ENCODE measurements around the gene DLK1.

Gene DLK1

DNA sequence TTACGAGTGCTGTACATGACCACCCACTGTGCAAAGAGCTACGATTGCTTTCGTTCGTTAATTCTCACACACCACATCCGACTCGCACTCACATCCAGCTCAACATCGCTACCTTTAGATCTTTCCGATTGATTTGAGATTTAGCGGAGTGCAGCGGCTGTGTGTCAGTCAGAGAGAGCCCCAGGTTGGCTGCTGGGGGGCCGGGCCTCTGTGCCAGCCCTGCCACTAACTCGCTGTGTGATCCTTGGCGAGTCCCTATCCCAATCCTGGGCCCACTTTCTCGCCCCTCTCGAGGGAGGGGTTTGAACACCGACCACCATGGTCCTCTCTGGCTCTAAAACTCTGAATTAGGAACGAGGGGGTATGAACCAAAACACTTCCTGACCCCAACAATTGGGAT, 8.6 kb downstream of the DLK1 start:
- Histone ChIP-seq H3K4me2 (ENCODE audit: low read depth, low read length) (no peak overlapping the region), H3K4me1 (ENCODE audit: low read length) (no peaks in the 10 kb centered on the region), H3K36me3 (replicated peaks; ENCODE audit: insufficient read depth, low read length) (no peaks in the 10 kb centered on the region), H3K4me3 (ENCODE audit: low read length) (no peak overlapping the region), H2AFZ (ENCODE audit: low read length) (no peak overlapping the region), H3K9ac (ENCODE audit: low read length) (no peak overlapping the region), H4K20me1 (ENCODE audit: insufficient read depth, low read length) (no peaks in the 10 kb centered on the region), H3K27me3 (replicated peaks; ENCODE audit: insufficient read depth, low read length) (peaks cover 43% of the 10 kb centered on the region), H3F3A (ENCODE audit: insufficient read depth, low read length) (no peaks in the 10 kb centered on the region), H3K9me3 (replicated peaks; ENCODE audit: insufficient read depth, low read length) (no peaks in the 10 kb centered on the region), H3K27ac (ENCODE audit: low read length) (no peak overlapping the region), H3K9me2 (replicated peaks; ENCODE audit: insufficient read depth, low read length) (no peaks in the 10 kb centered on the region), H3K79me2 (ENCODE audit: low read length) (no peaks in the 10 kb centered on the region)
- TF ChIP-seq EZH2phosphoT487 (IDR thresholded peaks at IDR 0.05; ENCODE audit: low read length): no peak
- TF ChIP-seq EZH2 (optimal IDR thresholded peaks at IDR 0.05; ENCODE audit: low read depth, low read length): no peak
- TF ChIP-seq, protein P1, sequence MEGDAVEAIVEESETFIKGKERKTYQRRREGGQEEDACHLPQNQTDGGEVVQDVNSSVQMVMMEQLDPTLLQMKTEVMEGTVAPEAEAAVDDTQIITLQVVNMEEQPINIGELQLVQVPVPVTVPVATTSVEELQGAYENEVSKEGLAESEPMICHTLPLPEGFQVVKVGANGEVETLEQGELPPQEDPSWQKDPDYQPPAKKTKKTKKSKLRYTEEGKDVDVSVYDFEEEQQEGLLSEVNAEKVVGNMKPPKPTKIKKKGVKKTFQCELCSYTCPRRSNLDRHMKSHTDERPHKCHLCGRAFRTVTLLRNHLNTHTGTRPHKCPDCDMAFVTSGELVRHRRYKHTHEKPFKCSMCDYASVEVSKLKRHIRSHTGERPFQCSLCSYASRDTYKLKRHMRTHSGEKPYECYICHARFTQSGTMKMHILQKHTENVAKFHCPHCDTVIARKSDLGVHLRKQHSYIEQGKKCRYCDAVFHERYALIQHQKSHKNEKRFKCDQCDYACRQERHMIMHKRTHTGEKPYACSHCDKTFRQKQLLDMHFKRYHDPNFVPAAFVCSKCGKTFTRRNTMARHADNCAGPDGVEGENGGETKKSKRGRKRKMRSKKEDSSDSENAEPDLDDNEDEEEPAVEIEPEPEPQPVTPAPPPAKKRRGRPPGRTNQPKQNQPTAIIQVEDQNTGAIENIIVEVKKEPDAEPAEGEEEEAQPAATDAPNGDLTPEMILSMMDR (IDR thresholded peaks at IDR 0.05; ENCODE audit: low read length): no peak
- DNase-seq: no peak

DNA sequence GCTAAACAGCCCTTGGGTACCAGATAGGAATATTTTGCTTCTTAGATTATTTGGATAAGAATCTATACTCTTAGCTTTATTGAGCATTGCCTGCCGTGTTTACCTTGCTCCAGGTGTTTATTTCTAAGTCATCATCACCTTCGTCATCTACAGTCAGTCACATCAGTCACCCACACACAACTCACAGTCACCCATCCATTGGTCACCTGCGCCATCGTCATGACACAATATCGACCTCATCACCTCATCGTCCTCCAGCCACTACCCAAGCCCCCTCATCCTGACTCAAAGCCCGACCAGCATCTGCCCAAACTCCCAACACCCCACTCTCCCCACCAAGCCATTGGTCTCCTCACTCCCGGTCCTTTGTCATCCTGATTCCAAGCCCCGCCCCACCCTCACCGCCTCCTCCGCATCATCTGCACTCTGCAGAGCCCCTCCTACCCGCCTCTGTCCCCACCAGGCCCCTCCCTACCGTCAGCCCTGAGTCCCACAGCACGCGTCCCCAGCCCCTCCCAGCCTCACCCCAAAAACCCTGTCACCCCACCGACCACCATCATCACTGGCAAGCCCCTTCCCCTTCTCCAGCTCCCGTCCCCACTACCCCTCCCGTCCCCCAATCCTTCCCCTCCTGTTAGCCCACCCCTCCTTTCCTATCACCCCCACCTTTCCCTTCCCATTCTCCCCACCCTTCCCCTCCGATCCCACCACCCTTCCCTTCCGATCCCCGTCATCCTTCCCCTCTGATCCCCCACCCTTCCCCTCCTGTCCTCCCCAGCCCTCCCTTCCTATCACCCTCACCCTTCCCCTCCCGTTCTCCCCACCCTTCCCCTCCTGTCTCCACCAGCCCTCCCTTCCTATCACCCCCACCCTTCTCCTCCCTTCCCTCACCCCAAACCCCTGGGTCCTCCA, 9.8 kb downstream of the DLK1 start:
- H3F3A ChIP-seq (ENCODE audit: insufficient read depth, low read length): no peaks in the 10 kb centered on the region

GRCh38 chr14:100737526-100737925, 10.8 kb downstream of the DLK1 start:
- H3K4me3 ChIP-seq (ENCODE audit: low read length): no peak overlapping the region
- TF ChIP-seq EZH2phosphoT487 (IDR thresholded peaks at IDR 0.05; ENCODE audit: low read length): no peak
- H3K9me3 ChIP-seq (replicated peaks; ENCODE audit: insufficient read depth, low read length): no peaks in the 10 kb centered on the region
- H3K9me2 ChIP-seq (replicated peaks; ENCODE audit: insufficient read depth, low read length): no peaks in the 10 kb centered on the region
- no peaks in the 10 kb centered on the region for H3F3A ChIP-seq (ENCODE audit: insufficient read depth, low read length)
- peaks cover 41% of the 10 kb centered on the region for H3K27me3 ChIP-seq (replicated peaks; ENCODE audit: insufficient read depth, low read length)
- DNase-seq: no peak
- H3K79me2 ChIP-seq (ENCODE audit: low read length): no peaks in the 10 kb centered on the region
- no peak overlapping the region for H3K9ac ChIP-seq (ENCODE audit: low read length)
- H4K20me1 ChIP-seq (ENCODE audit: insufficient read depth, low read length): no peaks in the 10 kb centered on the region
- no peak overlapping the region for H3K4me2 ChIP-seq (ENCODE audit: low read depth, low read length)
- H3K4me1 ChIP-seq (ENCODE audit: low read length): no peaks in the 10 kb centered on the region
- no peak overlapping the region for H2AFZ ChIP-seq (ENCODE audit: low read length)
- no peak overlapping the region for H3K27ac ChIP-seq (ENCODE audit: low read length)
- H3K36me3 ChIP-seq (replicated peaks; ENCODE audit: insufficient read depth, low read length): no peaks in the 10 kb centered on the region

More for the DNA sequence above, 9.8 kb downstream of the DLK1 start:
- Histone ChIP-seq H3K9ac (ENCODE audit: low read length) (no peak overlapping the region), H4K20me1 (ENCODE audit: insufficient read depth, low read length) (no peaks in the 10 kb centered on the region), H3K27me3 (replicated peaks; ENCODE audit: insufficient read depth, low read length) (peaks cover 46% of the 10 kb centered on the region), H3K4me2 (ENCODE audit: low read depth, low read length) (no peak overlapping the region), H3K4me1 (ENCODE audit: low read length) (no peaks in the 10 kb centered on the region), H3K4me3 (ENCODE audit: low read length) (no peak overlapping the region), H2AFZ (ENCODE audit: low read length) (no peak overlapping the region), H3K27ac (ENCODE audit: low read length) (no peak overlapping the region), H3K79me2 (ENCODE audit: low read length) (no peaks in the 10 kb centered on the region), H3K36me3 (replicated peaks; ENCODE audit: insufficient read depth, low read length) (no peaks in the 10 kb centered on the region), H3K9me2 (replicated peaks; ENCODE audit: insufficient read depth, low read length) (no peaks in the 10 kb centered on the region), H3K9me3 (replicated peaks; ENCODE audit: insufficient read depth, low read length) (no peaks in the 10 kb centered on the region)
- DNase-seq: no peak
- no peak for TF ChIP-seq EZH2 (optimal IDR thresholded peaks at IDR 0.05; ENCODE audit: low read depth, low read length)
- no peak for TF ChIP-seq EZH2phosphoT487 (IDR thresholded peaks at IDR 0.05; ENCODE audit: low read length)
- TF ChIP-seq, protein P1 (IDR thresholded peaks at IDR 0.05; ENCODE audit: low read length): no peak

DNA sequence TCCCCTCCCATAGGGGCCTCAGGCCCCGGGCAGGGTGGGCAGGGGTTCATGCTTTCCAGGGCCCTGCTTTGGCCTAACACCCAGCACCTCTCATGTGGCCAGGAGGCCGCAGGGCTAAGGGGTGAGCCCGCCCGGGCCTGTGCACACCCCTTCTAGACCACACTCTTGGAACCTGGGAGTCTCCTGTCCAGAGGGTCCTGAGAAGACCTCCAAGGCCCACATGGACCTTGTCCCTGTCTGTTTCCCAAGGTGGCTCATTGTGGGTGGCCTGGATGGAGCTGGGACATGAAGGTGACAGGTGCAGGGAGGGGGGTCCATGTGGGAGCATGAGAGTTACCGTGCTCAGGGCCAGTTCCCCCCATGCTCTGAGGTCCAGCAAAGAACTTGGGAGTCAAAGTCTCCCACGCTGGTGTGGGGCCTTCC, 11.6 kb downstream of the DLK1 start:
- H3K79me2 ChIP-seq (ENCODE audit: low read length): no peaks in the 10 kb centered on the region
- no peak overlapping the region for H3K4me3 ChIP-seq (ENCODE audit: low read length)
- H3K9ac ChIP-seq (ENCODE audit: low read length): no peak overlapping the region
- DNase-seq: no peak
- H3K9me3 ChIP-seq (replicated peaks; ENCODE audit: insufficient read depth, low read length): no peaks in the 10 kb centered on the region
- no peak overlapping the region for H3K27ac ChIP-seq (ENCODE audit: low read length)
- H3K9me2 ChIP-seq (replicated peaks; ENCODE audit: insufficient read depth, low read length): no peaks in the 10 kb centered on the region
- H2AFZ ChIP-seq (ENCODE audit: low read length): no peak overlapping the region
- TF ChIP-seq EZH2 (optimal IDR thresholded peaks at IDR 0.05; ENCODE audit: low read depth, low read length) (no peak), EZH2phosphoT487 (IDR thresholded peaks at IDR 0.05; ENCODE audit: low read length) (no peak)
- TF ChIP-seq, protein P1 (IDR thresholded peaks at IDR 0.05; ENCODE audit: low read length): no peak
- H4K20me1 ChIP-seq (ENCODE audit: insufficient read depth, low read length): no peaks in the 10 kb centered on the region
- peaks cover 38% of the 10 kb centered on the region for H3K27me3 ChIP-seq (replicated peaks; ENCODE audit: insufficient read depth, low read length)
- no peaks in the 10 kb centered on the region for H3K4me1 ChIP-seq (ENCODE audit: low read length)
- H3F3A ChIP-seq (ENCODE audit: insufficient read depth, low read length): no peaks in the 10 kb centered on the region
- no peak overlapping the region for H3K4me2 ChIP-seq (ENCODE audit: low read depth, low read length)
- no peaks in the 10 kb centered on the region for H3K36me3 ChIP-seq (replicated peaks; ENCODE audit: insufficient read depth, low read length)
